Pancreas (tissue), 10 donors: ENCODE measurements around the gene GNB2. TPM values are rescaled to one million over a fixed set of nuclear protein-coding genes. Genes with fewer than 3 reads are reported as not detected.

Source experiments
- ATAC-seq, 4 donors: fragments of 200-7000 bp; cut with Tn5 transposase; one replicate each; pipeline versions ENCODE4 v1.8.0 to v1.9.1; 2020; ENCODE audit warnings: mild to moderate bottlenecking in 4 of 4, moderate library complexity in 4 of 4
- DNase-seq, 6 donors: peaks; one replicate each; pipeline ENCODE4 v3.0.0-alpha.2; 2020
- FAIRE-seq: peaks from 2 replicates; lab custom pipeline; 2012; peaks lifted over from hg19 to GRCh38; lab: Jason Lieb, UNC
- H3K27ac ChIP-seq, 4 donors: fragments of 200-600 bp; sonication (generic); 1 replicate in 3 of 4; 2 replicates in 1 of 4; pipeline versions ENCODE4 v1.5.0 to v1.8.0; 2020
- H3K27me3 ChIP-seq, 4 donors: fragments of 200-600 bp; one replicate each; pipeline ENCODE4 v1.8.0; 2021
- H3K36me3 ChIP-seq, 3 donors: fragments of 200-600 bp; sonication (generic) in 1 of 3; one replicate each; pipeline versions ENCODE4 v1.5.0 to v1.8.0; 2020 to 2021
- H3K4me1 ChIP-seq, 3 donors: fragments of 200-600 bp; one replicate each; pipeline ENCODE4 v1.8.0; 2021
- H3K4me3 ChIP-seq, 4 donors: fragments of 200-600 bp; sonication (generic) in 2 of 4; one replicate each; pipeline versions ENCODE4 v1.5.0 to v1.8.0; 2020 to 2021
- H3K9me3 ChIP-seq, 4 donors: fragments of 200-600 bp; one replicate each; pipeline ENCODE4 v1.8.0; 2021
- CTCF ChIP-seq, 4 donors: fragments of 200-600 bp; sonication (generic) in 3 of 4; IDR thresholded peaks; one replicate each; pipeline versions ENCODE4 v1.5.0 to v1.8.0; 2021; ENCODE audit warnings: antibody characterized with exemption in 4 of 4
- WGBS, 2 donors: extraction: QIAGEN DNeasy Blood & Tissue Kit; methylation state at CpG; one replicate each; pipeline ENCODE4 v1.1.7; 2013; 5-methylcytosine and 5-hydroxymethylcytosine counted together
- intact Hi-C, 3 donors: fragments of 100-400 bp; cut with DNase I; formaldehyde crosslinking; loops; one replicate each; pipeline versions ENCODE4 v1.11.1 to v1.14.2; 2022
- polyA plus RNA-seq, 2 donors: library from polyadenylated mRNA; stranded (reverse); fragments of 200-250 nt; gene quantifications; one replicate each; pipeline ENCODE4 v1.2.3, GENCODE V29; 2013
- total RNA-seq, 6 donors: library from RNA; stranded (reverse); fragmentation: NEBNext Ultra II Directional in 4 of 6; extraction: Animal tissue kit (Norgen Biotek cat#: 25700) in 4 of 6; gene quantifications; one replicate each; pipeline versions ENCODE4 v1.2.1 to v1.2.4, GENCODE V29; 2021 to 2023
- donor health status: healthy with polysubstance abuse.
- donor health status: DM: no; HTN: no; CAD: no; lungs with moderate emphysema.
- donor health status: DM: no; HTN: no; CAD: no.
- donor health status: control.
- donor health status: control.
- donor health status: Bipolar disorder and iron deficiency.
- donor health status: DM: yes; HTN: yes; CAD: no.
- donor health status: DM: no; HTN: no; CAD: no.
- donor health status: DM: no; HTN: no; CAD: no.
- donor health status: DM: yes; HTN: yes; CAD: no.

The GNB2 gene
- total and polyA plus RNA-seq, 8 donors: 82.2 to 151 (median 104) TPM

GRCh38 chr7:100685049-100685605 lies 11.6 kb downstream of the GNB2 start:
- no peak for TF ChIP-seq CTCF (IDR thresholded peaks at IDR 0.05)
- FAIRE-seq: no peak

DNA sequence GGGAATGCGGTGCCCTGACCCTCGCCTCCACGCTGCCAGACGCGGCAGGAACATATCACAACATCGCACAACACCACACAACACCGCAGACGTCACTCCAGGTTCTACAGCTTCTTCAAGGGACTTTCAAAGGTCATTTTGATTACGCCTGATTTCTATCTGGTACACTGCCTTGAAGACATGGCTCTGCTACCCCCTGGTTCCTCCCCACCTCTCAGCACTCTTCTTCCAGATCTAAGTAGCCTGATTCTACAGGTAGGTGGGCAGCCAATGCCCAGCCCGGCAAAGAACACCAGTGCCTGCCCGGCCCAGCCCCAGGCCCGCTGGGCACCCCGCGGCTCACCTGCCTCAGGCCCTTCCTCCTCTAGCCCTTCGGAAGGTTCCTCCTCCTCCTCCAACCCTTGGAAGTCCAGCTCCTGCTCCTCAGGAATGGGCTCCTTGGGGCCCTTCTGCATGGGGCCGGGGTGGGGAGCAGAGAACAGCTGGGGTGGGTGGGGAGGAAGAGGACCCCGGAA lies 12.1 kb downstream of the GNB2 start:
- FAIRE-seq (no peak), DNase-seq (no peak), ATAC-seq (no peak)
- peaks cover 0 to 71% (median 51%) of the 10 kb centered on the region in 3 donors for H3K36me3 ChIP-seq
- no peak overlapping the region for H3K4me3 ChIP-seq
- no peaks in the 10 kb centered on the region for H3K4me1 ChIP-seq
- H3K9me3 ChIP-seq: no peaks in the 10 kb centered on the region
- 92 to 95% methylated on average over 16 to 17 of the region's 17 CpGs for WGBS, 2 donors
- intact Hi-C loops: loop anchor here in 1 of 3 donors (10.0 kb wide), 2 partner anchors 121 to 221 kb away; partner anchors contain the start of gene SPACDR
- H3K27ac ChIP-seq: no peak overlapping the region
- no peaks in the 10 kb centered on the region for H3K27me3 ChIP-seq
- TF ChIP-seq CTCF (IDR thresholded peaks at IDR 0.05): no peak

More at GRCh38 chr7:100685049-100685605, 11.6 kb downstream of the GNB2 start:
- H3K9me3 ChIP-seq: no peaks in the 10 kb centered on the region
- intact Hi-C loops: loop anchor here in 1 of 3 donors (10.0 kb wide), 2 partner anchors 120 to 220 kb away; partner anchors contain the start of gene SPACDR
- peaks cover 0 to 71% (median 51%) of the 10 kb centered on the region in 3 donors for H3K36me3 ChIP-seq
- H3K4me1 ChIP-seq: no peaks in the 10 kb centered on the region
- H3K27ac ChIP-seq: no peak overlapping the region
- no peak for ATAC-seq
- whole genome bisulfite sequencing, 2 donors: 89% methylated on average over 18 of the region's 18 CpGs
- H3K27me3 ChIP-seq: no peaks in the 10 kb centered on the region
- no peak overlapping the region for H3K4me3 ChIP-seq
- DNase-seq: no peak

GRCh38 chr7:100686201-100686821 lies 12.8 kb downstream of the GNB2 start:
- intact Hi-C loops: loop anchor here in 1 of 3 donors (10.0 kb wide), 2 partner anchors 122 to 222 kb away; partner anchors contain the start of gene SPACDR
- TF ChIP-seq CTCF (IDR thresholded peaks at IDR 0.05): no peak
- FAIRE-seq (no peak), DNase-seq (peak in 2 of 6 donors; percentile 60 to 74), ATAC-seq (no peak)
- 87 to 88% methylated on average over 33 of the region's 33 CpGs for WGBS, 2 donors
- H3K4me1 ChIP-seq: peaks cover 0 to 4% (median 0%) of the 10 kb centered on the region in 3 donors
- no peaks in the 10 kb centered on the region for H3K27me3 ChIP-seq
- H3K9me3 ChIP-seq: no peaks in the 10 kb centered on the region
- no peak overlapping the region for H3K4me3 ChIP-seq
- no peak overlapping the region for H3K27ac ChIP-seq
- H3K36me3 ChIP-seq: peaks cover 0 to 68% (median 51%) of the 10 kb centered on the region in 3 donors

DNA sequence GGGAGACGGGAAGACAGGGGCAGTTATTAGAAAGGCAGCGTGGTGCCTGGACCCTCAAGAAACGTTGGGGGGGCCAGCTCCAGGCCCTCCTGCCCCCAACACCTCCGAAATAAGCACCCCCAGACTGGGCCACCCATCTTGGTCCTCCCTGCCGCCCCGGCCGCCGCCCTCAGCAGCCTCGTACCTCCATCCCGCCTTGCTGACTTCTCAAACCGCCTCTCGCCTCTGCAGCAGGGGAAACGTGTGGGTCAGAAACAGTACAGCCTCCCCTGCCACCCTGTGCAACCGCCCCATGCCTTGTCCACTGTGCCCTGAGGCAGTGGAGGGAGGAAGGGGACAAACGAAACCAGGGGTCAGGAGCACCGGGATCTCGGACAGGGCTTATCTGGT lies 13.3 kb downstream of the GNB2 start:
- DNase-seq (no peak), ATAC-seq (no peak), FAIRE-seq (no peak)
- no peaks in the 10 kb centered on the region for H3K9me3 ChIP-seq
- H3K27me3 ChIP-seq: no peaks in the 10 kb centered on the region
- TF ChIP-seq CTCF (IDR thresholded peaks at IDR 0.05): no peak
- intact Hi-C loops: loop anchor here in 1 of 3 donors (10.0 kb wide), 2 partner anchors 122 to 222 kb away; partner anchors contain the start of gene SPACDR
- no peak overlapping the region for H3K4me3 ChIP-seq
- peaks cover 1 to 8% (median 5%) of the 10 kb centered on the region in 3 donors for H3K4me1 ChIP-seq
- H3K36me3 ChIP-seq: peaks cover 0 to 63% (median 46%) of the 10 kb centered on the region in 3 donors
- 92 to 93% methylated on average over 17 of the region's 17 CpGs for WGBS, 2 donors
- H3K27ac ChIP-seq: no peak overlapping the region
